DOHH2 (cell line): Measurements from ENCODE around the gene TBX4.

Experiments
- EZH2phosphoT487 ChIP-seq: fragments of 200-600 bp; sonication (generic); IDR thresholded peaks from 2 replicates; pipeline ENCODE4 v1.6.1; 2017; ENCODE audit warnings: borderline replicate concordance, mild to moderate bottlenecking, antibody characterized with exemption, low read length, moderate library complexity, mixed read lengths
- TF ChIP-seq, protein P1 (sequence below): fragments of 200-600 bp; sonication (generic); IDR thresholded peaks from one replicate; pipeline ENCODE4 v1.5.1; 2014; ENCODE audit warnings: antibody characterized with exemption, mild to moderate bottlenecking, low read depth, low read length; ENCODE audit not compliant: poor library complexity, severe bottlenecking

DNA sequence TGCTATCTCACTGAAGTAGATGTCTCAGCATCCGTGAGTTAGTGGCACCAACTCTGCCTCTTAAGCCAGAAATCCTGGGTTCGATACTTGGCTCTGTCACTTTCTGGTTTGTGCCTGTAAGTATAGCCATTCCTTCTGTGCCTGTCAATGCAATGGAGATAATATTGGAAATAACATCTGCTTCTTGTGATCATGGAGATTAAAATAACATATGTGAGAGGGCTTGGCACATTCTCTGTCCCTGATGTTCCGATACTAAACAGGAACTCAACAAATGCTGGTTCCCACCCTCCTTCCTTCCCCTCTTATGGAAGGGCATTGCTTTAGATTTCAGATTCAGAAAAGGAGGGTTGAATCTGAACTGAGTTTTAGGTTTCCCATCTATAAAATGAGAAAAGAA is 39.8 kb downstream of the TBX4 start:
- TF ChIP-seq, protein P1, sequence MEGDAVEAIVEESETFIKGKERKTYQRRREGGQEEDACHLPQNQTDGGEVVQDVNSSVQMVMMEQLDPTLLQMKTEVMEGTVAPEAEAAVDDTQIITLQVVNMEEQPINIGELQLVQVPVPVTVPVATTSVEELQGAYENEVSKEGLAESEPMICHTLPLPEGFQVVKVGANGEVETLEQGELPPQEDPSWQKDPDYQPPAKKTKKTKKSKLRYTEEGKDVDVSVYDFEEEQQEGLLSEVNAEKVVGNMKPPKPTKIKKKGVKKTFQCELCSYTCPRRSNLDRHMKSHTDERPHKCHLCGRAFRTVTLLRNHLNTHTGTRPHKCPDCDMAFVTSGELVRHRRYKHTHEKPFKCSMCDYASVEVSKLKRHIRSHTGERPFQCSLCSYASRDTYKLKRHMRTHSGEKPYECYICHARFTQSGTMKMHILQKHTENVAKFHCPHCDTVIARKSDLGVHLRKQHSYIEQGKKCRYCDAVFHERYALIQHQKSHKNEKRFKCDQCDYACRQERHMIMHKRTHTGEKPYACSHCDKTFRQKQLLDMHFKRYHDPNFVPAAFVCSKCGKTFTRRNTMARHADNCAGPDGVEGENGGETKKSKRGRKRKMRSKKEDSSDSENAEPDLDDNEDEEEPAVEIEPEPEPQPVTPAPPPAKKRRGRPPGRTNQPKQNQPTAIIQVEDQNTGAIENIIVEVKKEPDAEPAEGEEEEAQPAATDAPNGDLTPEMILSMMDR: no peak
- TF ChIP-seq EZH2phosphoT487: no peak
